ENCODE data around the gene VMAC.

DNA sequence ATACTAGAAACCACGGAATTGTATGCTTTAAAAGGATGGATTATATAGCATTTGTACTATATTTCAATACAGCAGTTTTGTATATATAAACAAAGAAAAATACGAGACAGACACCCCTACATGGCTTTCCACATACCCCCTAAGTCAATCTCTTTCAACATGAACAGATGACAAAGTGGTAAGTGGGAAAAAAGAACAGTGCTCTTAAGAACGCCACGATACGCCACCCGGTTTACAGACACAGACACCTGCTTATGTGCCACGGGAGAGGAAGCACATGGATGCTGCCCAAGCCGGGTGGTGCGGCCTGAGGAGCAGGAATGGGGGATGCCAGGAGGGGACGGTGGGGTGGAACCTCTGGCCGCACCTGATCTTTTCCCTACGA, 17.5 kb downstream of the VMAC start:
- TF ChIP-seq, protein P1, sequence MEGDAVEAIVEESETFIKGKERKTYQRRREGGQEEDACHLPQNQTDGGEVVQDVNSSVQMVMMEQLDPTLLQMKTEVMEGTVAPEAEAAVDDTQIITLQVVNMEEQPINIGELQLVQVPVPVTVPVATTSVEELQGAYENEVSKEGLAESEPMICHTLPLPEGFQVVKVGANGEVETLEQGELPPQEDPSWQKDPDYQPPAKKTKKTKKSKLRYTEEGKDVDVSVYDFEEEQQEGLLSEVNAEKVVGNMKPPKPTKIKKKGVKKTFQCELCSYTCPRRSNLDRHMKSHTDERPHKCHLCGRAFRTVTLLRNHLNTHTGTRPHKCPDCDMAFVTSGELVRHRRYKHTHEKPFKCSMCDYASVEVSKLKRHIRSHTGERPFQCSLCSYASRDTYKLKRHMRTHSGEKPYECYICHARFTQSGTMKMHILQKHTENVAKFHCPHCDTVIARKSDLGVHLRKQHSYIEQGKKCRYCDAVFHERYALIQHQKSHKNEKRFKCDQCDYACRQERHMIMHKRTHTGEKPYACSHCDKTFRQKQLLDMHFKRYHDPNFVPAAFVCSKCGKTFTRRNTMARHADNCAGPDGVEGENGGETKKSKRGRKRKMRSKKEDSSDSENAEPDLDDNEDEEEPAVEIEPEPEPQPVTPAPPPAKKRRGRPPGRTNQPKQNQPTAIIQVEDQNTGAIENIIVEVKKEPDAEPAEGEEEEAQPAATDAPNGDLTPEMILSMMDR (IDR thresholded peaks at IDR 0.05), result no peak
- no peak for TF ChIP-seq EZH2 (IDR thresholded peaks at IDR 0.05)

All from neural progenitor cell (in vitro differentiated cells).